OCI-LY3 (cell line): Measurements from ENCODE around the gene TGFBR3L.

Experiments used
- H2AFZ ChIP-seq: fragments of 200-600, 300-600 bp; shearing (Covaris generic); 2 replicates; pipeline ENCODE4 v1.6.0; 2014; ENCODE audit warnings: antibody characterized with exemption, low read depth, low read length
- H3K27ac ChIP-seq: fragments of 200-600, 300-600 bp; sonication (generic); 2 replicates; pipeline ENCODE4 v1.5.1; 2014; ENCODE audit warnings: mild to moderate bottlenecking, low read length, moderate library complexity, mixed read lengths
- H3K27me3 ChIP-seq: fragments of 200-600, 300-600 bp; sonication (generic); 2 replicates; pipeline ENCODE4 v1.6.1; 2014; ENCODE audit warnings: low read depth, low read length, mixed read lengths
- H3K36me3 ChIP-seq: fragments of 200-600, 300-600 bp; sonication (generic); replicated peaks from 2 replicates; pipeline ENCODE3; 2014; ENCODE audit warnings: low read depth, low read length, mixed read lengths
- H3K4me1 ChIP-seq: fragments of 300-600, 200-600 bp; sonication (generic); 2 replicates; pipeline ENCODE4 v1.6.1; 2014; ENCODE audit warnings: low read length, mixed read lengths
- H3K4me2 ChIP-seq: fragments of 200-600, 300-600 bp; sonication (generic); 2 replicates; pipeline ENCODE4 v1.6.1; 2014; ENCODE audit warnings: low read length, mixed read lengths
- H3K4me3 ChIP-seq: fragments of 300-600, 200-600 bp; sonication (generic); 2 replicates; pipeline ENCODE4 v1.5.1; 2014; ENCODE audit warnings: antibody characterized with exemption, mild to moderate bottlenecking, low read length, moderate library complexity
- H3K79me2 ChIP-seq: fragments of 300-600, 200-600 bp; shearing (Covaris generic); 2 replicates; pipeline ENCODE4 v1.6.1; 2014; ENCODE audit warnings: mild to moderate bottlenecking, low read length, mixed read lengths
- H3K9ac ChIP-seq: fragments of 300-600, 200-600 bp; shearing (Covaris generic); 2 replicates; pipeline ENCODE4 v1.6.0; 2014; ENCODE audit warnings: mild to moderate bottlenecking, low read length, moderate library complexity
- H3K9me3 ChIP-seq: fragments of 200-600, 300-600 bp; shearing (Covaris generic); 2 replicates; pipeline ENCODE4 v1.6.1; 2014; ENCODE audit warnings: low read length, mixed read lengths; ENCODE audit not compliant: insufficient read depth
- H4K20me1 ChIP-seq: fragments of 200-600, 300-600 bp; sonication (generic); 2 replicates; pipeline ENCODE4 v1.6.1; 2016; ENCODE audit warnings: low read length, mixed read lengths; ENCODE audit not compliant: insufficient read depth
- EZH2phosphoT487 ChIP-seq: fragments of 200-600 bp; shearing (Covaris generic); IDR thresholded peaks from 2 replicates; pipeline ENCODE4 v1.6.1; 2018; ENCODE audit warnings: antibody characterized with exemption, mixed run types, low read depth
- TF ChIP-seq, protein P1 (sequence below): fragments of 200-600, 300-600 bp; sonication (generic); IDR thresholded peaks from 2 replicates; pipeline ENCODE4 v1.5.1; 2014; ENCODE audit warnings: antibody characterized with exemption, low read length, low read depth

The TGFBR3L gene

DNA sequence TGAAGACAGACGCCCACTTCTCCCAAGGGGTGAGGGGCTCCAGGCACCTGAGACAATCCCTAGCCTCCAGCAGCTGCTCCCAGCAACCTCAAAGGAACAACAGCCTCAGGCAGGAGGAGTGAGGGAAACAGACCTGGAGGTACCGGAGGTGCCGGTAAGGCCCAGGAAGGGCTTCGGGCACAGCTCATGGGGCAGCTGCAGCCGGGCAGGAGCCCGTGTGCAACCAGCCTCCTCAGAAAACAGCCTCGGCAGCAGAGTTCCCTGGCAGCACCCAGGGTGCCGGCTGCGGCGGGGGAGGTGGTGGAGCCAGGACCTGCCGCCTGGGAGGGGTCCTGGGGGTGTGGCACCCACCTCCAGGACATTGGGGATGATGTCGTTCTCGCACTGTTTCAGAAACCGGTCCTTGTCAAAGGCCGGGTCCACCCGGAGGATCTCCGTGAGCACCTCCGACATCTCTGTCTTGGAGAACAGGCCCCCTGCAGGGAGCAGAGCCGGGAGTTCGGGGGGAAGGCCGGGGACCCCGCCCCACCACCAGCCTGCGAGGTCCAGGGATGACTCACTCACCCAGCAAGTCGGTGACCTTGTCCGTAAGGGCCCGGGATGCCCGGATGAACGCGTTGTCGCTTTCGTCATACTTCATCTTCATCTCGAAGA, 17.8 kb downstream of the TGFBR3L start:
- Histone ChIP-seq H3K4me3 (no peak overlapping the region), H3K27me3 (no peaks in the 10 kb centered on the region), H4K20me1 (0 out of 2 replicates have a peak, but pooled peaks cover 3% of the 10 kb centered on the region), H3K27ac (no peak overlapping the region), H3K36me3 (peaks cover 55% of the 10 kb centered on the region), H3K9me3 (no peaks in the 10 kb centered on the region), H2AFZ (no peak overlapping the region), H3K9ac (no peak overlapping the region), H3K4me2 (no peak overlapping the region), H3K79me2 (no peaks in the 10 kb centered on the region; the same call in 1 of the 2 replicates), H3K4me1 (no peaks in the 10 kb centered on the region)
- TF ChIP-seq, protein P1, sequence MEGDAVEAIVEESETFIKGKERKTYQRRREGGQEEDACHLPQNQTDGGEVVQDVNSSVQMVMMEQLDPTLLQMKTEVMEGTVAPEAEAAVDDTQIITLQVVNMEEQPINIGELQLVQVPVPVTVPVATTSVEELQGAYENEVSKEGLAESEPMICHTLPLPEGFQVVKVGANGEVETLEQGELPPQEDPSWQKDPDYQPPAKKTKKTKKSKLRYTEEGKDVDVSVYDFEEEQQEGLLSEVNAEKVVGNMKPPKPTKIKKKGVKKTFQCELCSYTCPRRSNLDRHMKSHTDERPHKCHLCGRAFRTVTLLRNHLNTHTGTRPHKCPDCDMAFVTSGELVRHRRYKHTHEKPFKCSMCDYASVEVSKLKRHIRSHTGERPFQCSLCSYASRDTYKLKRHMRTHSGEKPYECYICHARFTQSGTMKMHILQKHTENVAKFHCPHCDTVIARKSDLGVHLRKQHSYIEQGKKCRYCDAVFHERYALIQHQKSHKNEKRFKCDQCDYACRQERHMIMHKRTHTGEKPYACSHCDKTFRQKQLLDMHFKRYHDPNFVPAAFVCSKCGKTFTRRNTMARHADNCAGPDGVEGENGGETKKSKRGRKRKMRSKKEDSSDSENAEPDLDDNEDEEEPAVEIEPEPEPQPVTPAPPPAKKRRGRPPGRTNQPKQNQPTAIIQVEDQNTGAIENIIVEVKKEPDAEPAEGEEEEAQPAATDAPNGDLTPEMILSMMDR = no peak
- no peak for TF ChIP-seq EZH2phosphoT487

DNA sequence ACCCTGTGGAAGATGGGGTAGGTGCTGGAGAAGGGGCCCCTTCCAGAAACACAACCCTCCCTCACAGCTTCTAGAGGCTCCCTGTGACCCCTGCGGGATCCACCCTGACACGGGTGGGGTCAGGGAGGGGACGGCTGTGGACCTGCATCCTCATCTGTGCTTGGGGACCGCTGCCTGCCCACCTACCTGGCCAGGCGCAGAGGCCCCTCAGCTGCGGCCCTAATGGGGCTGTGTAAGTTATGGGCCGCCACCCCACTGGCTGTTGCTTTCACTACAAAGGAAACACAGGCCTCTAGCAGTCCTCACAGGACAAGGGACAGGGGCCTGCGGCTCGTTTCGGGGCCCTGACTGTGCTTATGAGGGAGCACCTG, 18.3 kb downstream of the TGFBR3L start:
- no peak for TF ChIP-seq EZH2phosphoT487
- TF ChIP-seq, protein P1 = no peak
- no peak overlapping the region for H3K4me2 ChIP-seq
- no peaks in the 10 kb centered on the region for H3K27me3 ChIP-seq
- no peak overlapping the region for H2AFZ ChIP-seq
- no peaks in the 10 kb centered on the region; the same call in 1 of the 2 replicates for H3K79me2 ChIP-seq
- H3K9me3 ChIP-seq = no peaks in the 10 kb centered on the region
- no peaks in the 10 kb centered on the region for H3K4me1 ChIP-seq
- no peak overlapping the region for H3K9ac ChIP-seq
- no peak overlapping the region for H3K4me3 ChIP-seq
- no peak overlapping the region for H3K27ac ChIP-seq
- H3K36me3 ChIP-seq = peaks cover 58% of the 10 kb centered on the region
- 0 out of 2 replicates have a peak, but pooled peaks cover 3% of the 10 kb centered on the region for H4K20me1 ChIP-seq

DNA sequence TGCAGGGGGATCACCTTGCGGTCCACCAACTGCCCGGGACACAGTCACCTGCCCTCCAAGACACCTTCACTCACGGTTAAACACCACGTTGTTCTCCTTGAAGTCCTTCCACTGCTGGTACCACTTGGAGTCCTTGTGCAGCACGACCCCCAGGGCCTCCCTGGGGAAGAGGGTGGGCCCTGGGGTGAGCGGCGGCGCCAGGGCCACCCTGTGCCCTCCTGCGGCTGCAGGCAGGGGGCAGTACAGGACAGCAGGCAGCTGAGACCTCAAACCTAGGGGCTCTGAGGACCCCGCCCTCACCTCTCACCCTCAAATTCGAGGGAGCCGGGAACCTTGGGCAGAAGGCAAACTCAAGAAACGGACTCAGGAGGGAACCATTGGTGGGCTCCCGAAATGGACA, 18.8 kb downstream of the TGFBR3L start:
- H4K20me1 ChIP-seq = 0 out of 2 replicates have a peak, but pooled peaks cover 3% of the 10 kb centered on the region
- peaks cover 58% of the 10 kb centered on the region for H3K36me3 ChIP-seq
- TF ChIP-seq EZH2phosphoT487 = no peak
- TF ChIP-seq, protein P1 = peak; percentile 34

DNA sequence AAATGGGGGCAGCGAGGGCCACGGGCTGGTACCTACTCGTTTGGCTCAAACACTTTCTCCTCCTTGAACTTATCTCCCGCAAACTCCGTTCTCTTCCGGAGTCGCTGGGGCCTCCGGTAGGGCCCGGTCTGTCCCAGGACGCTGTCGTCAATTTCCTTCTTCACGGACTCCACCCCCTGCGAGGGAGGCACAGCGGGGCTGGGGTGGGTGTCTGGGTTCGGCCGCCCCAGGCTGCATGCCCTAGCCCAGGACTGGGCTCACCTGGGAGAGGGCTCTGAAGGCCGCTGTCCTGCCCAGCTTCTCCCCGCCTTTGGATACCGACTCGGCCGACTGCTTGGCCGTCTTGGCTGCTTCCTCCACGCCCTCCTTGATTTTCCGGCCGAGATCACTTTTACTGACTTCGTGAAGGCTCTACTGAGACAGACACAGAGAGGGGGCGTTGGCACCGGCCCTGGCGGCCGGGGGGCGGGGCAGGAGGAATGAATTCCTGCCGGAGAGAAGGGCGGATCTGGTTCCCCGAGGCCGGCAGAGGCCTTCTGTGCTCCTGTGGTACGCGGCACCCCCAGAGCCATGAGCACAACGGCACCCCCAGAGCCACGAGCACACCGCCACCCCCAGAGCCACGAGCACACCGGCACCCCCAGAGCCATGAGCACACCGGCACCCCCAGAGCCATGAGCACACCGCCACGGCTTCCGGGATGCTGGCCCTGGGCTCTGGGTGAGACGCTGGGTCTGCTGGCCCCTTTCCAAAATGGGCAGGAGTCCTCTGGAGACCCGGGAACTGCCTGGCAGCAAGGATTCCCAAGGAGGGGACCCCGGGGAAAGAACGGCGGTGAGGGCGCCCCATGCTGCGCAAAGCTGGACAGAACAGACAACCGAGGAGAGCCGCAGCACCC, 19.4 kb downstream of the TGFBR3L start:
- Histone ChIP-seq H3K4me2 (no peak overlapping the region), H3K27ac (no peak overlapping the region), H4K20me1 (0 out of 2 replicates have a peak, but pooled peaks cover 3% of the 10 kb centered on the region), H3K36me3 (peaks cover 56% of the 10 kb centered on the region), H3K4me1 (no peaks in the 10 kb centered on the region), H3K79me2 (no peaks in the 10 kb centered on the region; the same call in 1 of the 2 replicates), H3K9ac (no peak overlapping the region), H3K4me3 (no peak overlapping the region), H3K27me3 (no peaks in the 10 kb centered on the region), H2AFZ (no peak overlapping the region), H3K9me3 (no peaks in the 10 kb centered on the region)
- TF ChIP-seq EZH2phosphoT487 = no peak
- TF ChIP-seq, protein P1 = no peak

More for the DNA sequence above, 18.8 kb downstream of the TGFBR3L start:
- Histone ChIP-seq H3K79me2 (no peaks in the 10 kb centered on the region; the same call in 1 of the 2 replicates), H3K4me3 (no peak overlapping the region), H2AFZ (no peak overlapping the region), H3K9ac (no peak overlapping the region), H3K4me1 (no peaks in the 10 kb centered on the region), H3K9me3 (no peaks in the 10 kb centered on the region), H3K27ac (no peak overlapping the region), H3K4me2 (no peak overlapping the region), H3K27me3 (no peaks in the 10 kb centered on the region)
